OCI-LY7 (cell line): ENCODE data around the gene SLIT3.

Source experiments
- CTCF ChIP-seq: fragments of 200-600 bp; sonication (generic); conservative IDR thresholded peaks from 2 replicates; pipeline ENCODE4 v1.5.1; 2014; ENCODE audit warnings: mild to moderate bottlenecking, antibody characterized with exemption, low read length, moderate library complexity, mixed read lengths
- EZH2phosphoT487 ChIP-seq: fragments of 200-600 bp; sonication (generic); IDR thresholded peaks from 2 replicates; pipeline ENCODE4 v1.6.1; 2018; ENCODE audit warnings: low read depth, borderline replicate concordance, mild to moderate bottlenecking, mixed run types, antibody characterized with exemption, low read length, moderate library complexity, mixed read lengths

- TF ChIP-seq CTCF (no peak), EZH2phosphoT487 (no peak)
These were observed 566.8 kb downstream of the SLIT3 start for GRCh38 chr5:168734119-168734518.
